H1 (cell line): Measurements from ENCODE around the gene NAT10. TPM values are rescaled to one million over a fixed set of nuclear protein-coding genes. Genes with fewer than 3 reads are reported as not detected.

Experiments
- CTCF ChIA-PET: fragments of 300-600 bp; sonication (Branson Sonifier 250); formaldehyde crosslinking; loops from one replicate; lab custom pipeline; 2021; ENCODE audit not compliant: partially characterized antibody; lab: Charles Lee
- POLR2A ChIA-PET: fragments of 300-600 bp; sonication (Branson Sonifier 250); formaldehyde crosslinking; loops from one replicate; lab custom pipeline; 2021; ENCODE audit warnings: inconsistent platforms; ENCODE audit not compliant: partially characterized antibody; lab: Charles Lee
- DNase-seq, 2 experiments: peaks; one replicate each; pipeline versions ENCODE4 v3.0.0 to v3.0.0-alpha.2; 2010 to 2022; ENCODE audit warnings: low spot score in 2 of 2, low read depth in 1 of 2, mixed read lengths in 1 of 2
- FAIRE-seq: peaks from 2 replicates; lab custom pipeline; 2011; peaks lifted over from hg19 to GRCh38; lab: Jason Lieb, UNC
- H2AFZ ChIP-seq: 2 replicates; pipeline ENCODE4 v1.8.1; 2012; ENCODE audit warnings: low read length, inconsistent platforms
- H2AK5ac ChIP-seq: 2 replicates; pipeline ENCODE4 v1.6.1; 2013; ENCODE audit warnings: low read depth, low read length
- H2BK120ac ChIP-seq: replicated peaks from 2 replicates; pipeline ENCODE3; 2013; ENCODE audit warnings: low read depth, low read length, inconsistent platforms
- H2BK12ac ChIP-seq: 2 replicates; pipeline ENCODE4 v1.6.1; 2013; ENCODE audit warnings: low read depth, low read length
- H2BK15ac ChIP-seq: 2 replicates; pipeline ENCODE4 v1.6.1; 2013; ENCODE audit warnings: low read length
- H2BK20ac ChIP-seq: 2 replicates; pipeline ENCODE4 v1.6.1; 2013; ENCODE audit warnings: low read length
- H2BK5ac ChIP-seq: 2 replicates; pipeline ENCODE4 v1.6.1; 2013; ENCODE audit warnings: low read depth, low read length
- H3K14ac ChIP-seq: 2 replicates; pipeline ENCODE4 v1.6.1; 2013; ENCODE audit warnings: inconsistent platforms; ENCODE audit not compliant: insufficient read length
- H3K18ac ChIP-seq: 2 replicates; pipeline ENCODE4 v1.6.1; 2013; ENCODE audit warnings: low read length; ENCODE audit errors: extremely low read depth
- H3K23ac ChIP-seq: 2 replicates; pipeline ENCODE4 v1.6.1; 2013; ENCODE audit warnings: inconsistent platforms; ENCODE audit not compliant: insufficient read length
- H3K23me2 ChIP-seq: 2 replicates; pipeline ENCODE4 v1.6.1; 2013; ENCODE audit warnings: low read depth, low read length
- H3K27ac ChIP-seq: 2 replicates; pipeline ENCODE4 v1.6.1; 2011; ENCODE audit warnings: low read depth, low read length, inconsistent platforms
- H3K27me3 ChIP-seq, 4 experiments: replicated peaks in 1 of 4; 1 replicate in 1 of 4; 2 replicates in 3 of 4; pipeline versions ENCODE4 v1.6.1 to v1.8.1; 2011 to 2013; ENCODE audit warnings: low read length in 3 of 4, mild to moderate bottlenecking in 3 of 4, inconsistent platforms in 2 of 4, mixed read lengths in 2 of 4, moderate library complexity in 1 of 4; ENCODE audit not compliant: control insufficient read depth in 3 of 4, insufficient read depth in 3 of 4; ENCODE audit errors: extremely low read depth in 1 of 4
- H3K36me3 ChIP-seq, 4 experiments: 2 replicates each; pipeline versions ENCODE4 v1.6.1 to v1.8.1; 2011 to 2013; ENCODE audit warnings: mild to moderate bottlenecking in 4 of 4, low read length in 3 of 4, moderate library complexity in 2 of 4, control low read depth in 1 of 4, inconsistent platforms in 1 of 4; ENCODE audit not compliant: insufficient read depth in 4 of 4, control insufficient read depth in 2 of 4
- H3K4ac ChIP-seq: replicated peaks from 2 replicates; pipeline ENCODE3; 2013; ENCODE audit warnings: low read length, low read depth, mixed read lengths, inconsistent platforms; ENCODE audit not compliant: insufficient read length
- H3K4me1 ChIP-seq, 4 experiments: replicated peaks in 1 of 4; 1 replicate in 1 of 4; 2 replicates in 3 of 4; pipeline versions ENCODE4 v1.6.1 to v1.8.1; 2011 to 2013; ENCODE audit warnings: low read length in 3 of 4, inconsistent platforms in 2 of 4, mixed read lengths in 1 of 4; ENCODE audit not compliant: insufficient read depth in 4 of 4, control insufficient read depth in 3 of 4
- H3K4me2 ChIP-seq, 2 experiments: 2 replicates each; pipeline versions ENCODE4 v1.6.1 to v1.8.1; 2011 to 2013; ENCODE audit warnings: low read depth in 2 of 2, low read length in 2 of 2, control low read depth in 1 of 2, inconsistent platforms in 1 of 2, mild to moderate bottlenecking in 1 of 2; ENCODE audit not compliant: insufficient read depth in 1 of 2
- H3K4me3 ChIP-seq, 4 experiments: fragments of 200-600, 300-600 bp in 1 of 4; sonication (generic), shearing (Covaris generic), sonication (Bioruptor Twin) in 1 of 4; 2 replicates each; pipeline versions ENCODE4 v1.5.1 to v1.8.1; 2011 to 2016; ENCODE audit warnings: low read length in 4 of 4, low read depth in 3 of 4, control low read depth in 2 of 4, inconsistent platforms in 2 of 4, mild to moderate bottlenecking in 2 of 4, mixed read lengths in 1 of 4, moderate library complexity in 1 of 4; ENCODE audit not compliant: insufficient read depth in 2 of 4; ENCODE audit errors: extremely low read depth in 1 of 4
- H3K56ac ChIP-seq: replicated peaks from 2 replicates; pipeline ENCODE3; 2013; ENCODE audit warnings: low read depth, mild to moderate bottlenecking, mixed read lengths, low read length, inconsistent platforms; ENCODE audit not compliant: insufficient read length
- H3K79me1 ChIP-seq: 2 replicates; pipeline ENCODE4 v1.6.1; 2013; ENCODE audit warnings: low read depth, low read length, control low read depth
- H3K79me2 ChIP-seq, 2 experiments: 2 replicates each; pipeline versions ENCODE4 v1.6.1 to v1.8.1; 2012 to 2013; ENCODE audit warnings: low read length in 2 of 2, mild to moderate bottlenecking in 2 of 2, inconsistent platforms in 1 of 2; ENCODE audit not compliant: insufficient read depth in 2 of 2, control insufficient read depth in 1 of 2
- H3K9ac ChIP-seq, 4 experiments: replicated peaks in 1 of 4; 1 replicate in 1 of 4; 2 replicates in 3 of 4; pipeline versions ENCODE4 v1.6.1 to v1.8.1; 2011 to 2013; ENCODE audit warnings: low read depth in 3 of 4, low read length in 3 of 4, control low read depth in 2 of 4, mild to moderate bottlenecking in 2 of 4, moderate library complexity in 2 of 4, inconsistent platforms in 1 of 4; ENCODE audit errors: extremely low read depth in 1 of 4
- H3K9me3 ChIP-seq, 2 experiments: 2 replicates each; pipeline versions ENCODE4 v1.6.1 to v1.8.1; 2012 to 2013; ENCODE audit warnings: mild to moderate bottlenecking in 2 of 2, moderate library complexity in 2 of 2, control low read depth in 1 of 2, inconsistent platforms in 1 of 2, low read depth in 1 of 2, low read length in 1 of 2, mixed read lengths in 1 of 2; ENCODE audit not compliant: insufficient read depth in 2 of 2
- H4K20me1 ChIP-seq, 2 experiments: replicated peaks in 1 of 2; 2 replicates each; pipeline versions ENCODE3 to v1.8.1; 2011 to 2013; ENCODE audit warnings: inconsistent platforms in 2 of 2, low read length in 2 of 2, mild to moderate bottlenecking in 1 of 2; ENCODE audit not compliant: insufficient read depth in 2 of 2, control insufficient read depth in 1 of 2
- H4K5ac ChIP-seq: 2 replicates; pipeline ENCODE4 v1.6.1; 2013; ENCODE audit warnings: low read length, low read depth, mixed read lengths, inconsistent platforms; ENCODE audit not compliant: insufficient read length
- H4K8ac ChIP-seq: 2 replicates; pipeline ENCODE4 v1.8.0; 2013; ENCODE audit warnings: mild to moderate bottlenecking, moderate library complexity, low read length, inconsistent platforms; ENCODE audit not compliant: insufficient read depth; ENCODE audit errors: extremely low read depth
- H4K91ac ChIP-seq: replicated peaks from 2 replicates; pipeline ENCODE3; 2013; ENCODE audit warnings: low read length, mixed read lengths, inconsistent platforms; ENCODE audit not compliant: insufficient read length
- POLR2A ChIP-seq, 2 experiments: IDR thresholded peaks; 1 replicate in 1 of 2; 2 replicates in 1 of 2; pipeline ENCODE4 v1.6.1; 2011; ENCODE audit warnings: low read depth in 2 of 2, low read length in 2 of 2, mild to moderate bottlenecking in 2 of 2; ENCODE audit errors: control extremely low read depth in 1 of 2
- RAD21 ChIP-seq, 2 experiments: IDR thresholded peaks in 1 of 2; conservative IDR thresholded peaks in 1 of 2; 2 replicates each; pipeline ENCODE4 v1.6.1; 2011; ENCODE audit warnings: low read depth in 2 of 2, low read length in 2 of 2, improper control_type of control experiment in 1 of 2, inconsistent platforms in 1 of 2, mild to moderate bottlenecking in 1 of 2, moderate library complexity in 1 of 2
- WGBS, 2 experiments: shearing (Covaris generic) in 1 of 2; methylation state at CpG; one replicate each; pipeline versions ENCODE4 v1.1.6 to v1.1.7; 2013 to 2015; ENCODE audit warnings: low lambda C conversion rate in 2 of 2, mixed read lengths in 2 of 2, inconsistent platforms in 1 of 2, low coverage in 1 of 2, missing lambda C conversion rate in 1 of 2; ENCODE audit not compliant: insufficient replicate concordance in 2 of 2, insufficient coverage in 1 of 2, insufficient read length in 1 of 2; ENCODE audit errors: extremely low coverage in 1 of 2, missing lambda C conversion rate in 1 of 2; 5-methylcytosine and 5-hydroxymethylcytosine counted together
- polyA plus RNA-seq, 7 experiments: library from polyadenylated mRNA; depleted of rRNA in 3 of 7; stranded (reverse) in 5 of 7; unstranded in 2 of 7; fragments of >200 nt in 5 of 7; fragments of 200-250 nt in 2 of 7; gene quantifications; 1 replicate in 5 of 7; 2 replicates in 1 of 7; 4 replicates in 1 of 7; pipeline versions ENCODE4 v1.2.1 to v1.2.3, GENCODE V29; 2011 to 2013; ENCODE audit warnings: missing spikeins in 2 of 7, mixed read lengths in 2 of 7
- total RNA-seq: library from RNA; stranded (reverse); fragmentation: NEBNext Ultra II Directional; extraction: Animal tissue kit (Norgen Biotek cat#: 25700); gene quantifications from 2 replicates; pipeline ENCODE4 v1.2.1, GENCODE V29; 2021
- TF ChIP-seq, protein P1 (sequence below), 3 experiments: IDR thresholded peaks; 1 replicate in 2 of 3; 2 replicates in 1 of 3; pipeline versions ENCODE4 v1.5.1 to v1.6.1; 2011; ENCODE audit warnings: low read length in 3 of 3, mild to moderate bottlenecking in 3 of 3, inconsistent platforms in 2 of 3, low read depth in 1 of 3, moderate library complexity in 1 of 3; ENCODE audit not compliant: insufficient read depth in 1 of 3; ENCODE audit errors: control extremely low read depth in 1 of 3

The NAT10 gene
- total and polyA plus RNA-seq, 2 of the 8 experiments (the other 6 are each of a cell fraction or from before 2014, with no cell fraction given), result 66.3 to 89.6 TPM

DNA sequence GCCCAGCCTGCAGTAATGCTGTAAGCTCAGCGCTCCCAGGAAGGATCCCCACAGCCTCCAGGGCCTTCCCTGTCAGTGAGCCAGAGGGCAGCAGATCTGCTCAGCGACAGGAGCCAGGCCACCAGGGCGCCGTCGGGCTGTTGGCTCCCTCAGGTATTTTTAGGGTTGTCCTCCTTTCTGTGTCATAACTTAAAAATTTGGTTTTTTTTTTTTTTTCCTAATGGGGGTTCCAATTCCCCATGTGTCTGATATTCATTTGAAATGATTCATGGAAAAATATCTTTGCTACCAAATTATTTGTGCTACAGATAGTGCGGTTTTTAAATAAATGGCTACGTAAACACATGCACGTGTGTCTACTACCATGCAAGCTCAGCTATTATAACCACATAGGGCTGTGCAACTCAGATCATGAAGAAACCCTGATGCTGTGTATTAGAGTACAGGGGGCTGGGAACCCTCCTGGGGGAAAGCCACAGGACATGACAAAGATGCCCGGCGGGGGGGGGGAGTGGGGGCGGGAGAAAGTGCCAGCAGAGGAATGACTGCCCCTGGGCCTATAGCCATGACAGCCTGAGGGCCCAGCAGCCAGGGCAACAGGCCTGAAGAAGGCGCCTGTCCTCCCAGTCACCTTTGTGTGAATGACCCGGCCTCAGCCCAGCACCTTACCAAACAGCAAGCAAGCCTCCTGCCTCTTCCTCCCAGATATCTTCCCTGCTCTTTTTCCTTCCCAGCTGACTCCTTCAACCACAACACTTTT lies 89.3 kb downstream of the NAT10 start:
- no peaks in the 10 kb centered on the region for H3K27me3 ChIP-seq
- 0 out of 2 replicates have a peak overlapping the region, but pooled peaks have one; percentile 66 for H2BK5ac ChIP-seq
- H2AK5ac ChIP-seq, result no peak overlapping the region; the same call in 1 of the 2 replicates
- H4K8ac ChIP-seq, result no peak overlapping the region
- H2BK12ac ChIP-seq, result no peak overlapping the region
- no peak for DNase-seq
- no peaks in the 10 kb centered on the region for H3K23me2 ChIP-seq
- no peaks in the 10 kb centered on the region for H3K79me2 ChIP-seq
- no peaks in the 10 kb centered on the region for H4K20me1 ChIP-seq
- no peak overlapping the region; a peak in 1 of 7 replicates for H3K9ac ChIP-seq
- H2BK15ac ChIP-seq, result no peak overlapping the region
- no peak overlapping the region for H2BK120ac ChIP-seq
- no peak overlapping the region for H3K23ac ChIP-seq
- H2BK20ac ChIP-seq, result no peak overlapping the region
- H3K27ac ChIP-seq, result no peak overlapping the region
- no peak overlapping the region for H3K56ac ChIP-seq
- H4K5ac ChIP-seq, result no peak overlapping the region
- WGBS, 2 experiments, result 89% methylated on average over 10 of the region's 13 CpGs; no CpG with 5 or more reads in 1 of the 2 experiments
- CTCF ChIA-PET, result interaction anchor here (0.6 to 2.4 kb wide), 20 partner anchors 8 to 163 kb away, joined by 3 to 14 read pairs (median 4); partner anchors contain the start of gene ABTB2
- H4K91ac ChIP-seq, result no peak overlapping the region
- TF ChIP-seq RAD21 (IDR thresholded peaks at IDR 0.05 in 1 of 2, conservative IDR thresholded peaks at IDR 0.05 in 1 of 2; ENCODE audit: low read depth in 2 of 2, low read length in 2 of 2) (peak in 1 of 2 experiments; percentile 52; a peak in 2 of 4 replicates), POLR2A (IDR thresholded peaks at IDR 0.05; ENCODE audit: control extremely low read depth in 1 of 2, low read depth in 2 of 2, low read length in 2 of 2) (no peak)
- TF ChIP-seq, protein P1, sequence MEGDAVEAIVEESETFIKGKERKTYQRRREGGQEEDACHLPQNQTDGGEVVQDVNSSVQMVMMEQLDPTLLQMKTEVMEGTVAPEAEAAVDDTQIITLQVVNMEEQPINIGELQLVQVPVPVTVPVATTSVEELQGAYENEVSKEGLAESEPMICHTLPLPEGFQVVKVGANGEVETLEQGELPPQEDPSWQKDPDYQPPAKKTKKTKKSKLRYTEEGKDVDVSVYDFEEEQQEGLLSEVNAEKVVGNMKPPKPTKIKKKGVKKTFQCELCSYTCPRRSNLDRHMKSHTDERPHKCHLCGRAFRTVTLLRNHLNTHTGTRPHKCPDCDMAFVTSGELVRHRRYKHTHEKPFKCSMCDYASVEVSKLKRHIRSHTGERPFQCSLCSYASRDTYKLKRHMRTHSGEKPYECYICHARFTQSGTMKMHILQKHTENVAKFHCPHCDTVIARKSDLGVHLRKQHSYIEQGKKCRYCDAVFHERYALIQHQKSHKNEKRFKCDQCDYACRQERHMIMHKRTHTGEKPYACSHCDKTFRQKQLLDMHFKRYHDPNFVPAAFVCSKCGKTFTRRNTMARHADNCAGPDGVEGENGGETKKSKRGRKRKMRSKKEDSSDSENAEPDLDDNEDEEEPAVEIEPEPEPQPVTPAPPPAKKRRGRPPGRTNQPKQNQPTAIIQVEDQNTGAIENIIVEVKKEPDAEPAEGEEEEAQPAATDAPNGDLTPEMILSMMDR (IDR thresholded peaks at IDR 0.05; ENCODE audit: control extremely low read depth in 1 of 3, insufficient read depth in 1 of 3, low read depth in 1 of 3, low read length in 3 of 3), result peak; percentile 38 to 43 (median 42); a peak in 3 of 4 replicates
- TF ChIP-seq, all 59 proteins: peak for 2
- H3K18ac ChIP-seq, result no peak overlapping the region
- no peak overlapping the region for H3K14ac ChIP-seq
- FAIRE-seq, result no peak
- no peak overlapping the region for H3K4ac ChIP-seq
- H3K9me3 ChIP-seq, result no peaks in the 10 kb centered on the region
- H3K79me1 ChIP-seq, result peaks cover 1% of the 10 kb centered on the region
- POLR2A ChIA-PET, result interaction anchor here (2.5 kb wide), 1 partner anchor 10 kb away, joined by 7 read pairs; no protein-coding TSS in a partner anchor
- H2AFZ ChIP-seq, result no peak overlapping the region
- peaks cover 0 to 13% (median 3%) of the 10 kb centered on the region in 4 experiments; a peak in 4 of 7 replicates for H3K4me1 ChIP-seq
- no peaks in the 10 kb centered on the region for H3K36me3 ChIP-seq
- no peak overlapping the region for H3K4me2 ChIP-seq
- no peak overlapping the region for H3K4me3 ChIP-seq
